Ecto neural progenitor cell (in vitro differentiated cells): ENCODE measurements around the gene LCN15.
"Not testable (repeated sequence)": the region's sequence is repeated elsewhere in the genome, so short reads cannot be mapped to it uniquely, and the experiment has no call there.

Experiments used
- DNase-seq: peaks from one replicate; pipeline ENCODE4 v3.0.0-alpha.2; 2018; ENCODE audit warnings: low spot score

Gene LCN15

DNA sequence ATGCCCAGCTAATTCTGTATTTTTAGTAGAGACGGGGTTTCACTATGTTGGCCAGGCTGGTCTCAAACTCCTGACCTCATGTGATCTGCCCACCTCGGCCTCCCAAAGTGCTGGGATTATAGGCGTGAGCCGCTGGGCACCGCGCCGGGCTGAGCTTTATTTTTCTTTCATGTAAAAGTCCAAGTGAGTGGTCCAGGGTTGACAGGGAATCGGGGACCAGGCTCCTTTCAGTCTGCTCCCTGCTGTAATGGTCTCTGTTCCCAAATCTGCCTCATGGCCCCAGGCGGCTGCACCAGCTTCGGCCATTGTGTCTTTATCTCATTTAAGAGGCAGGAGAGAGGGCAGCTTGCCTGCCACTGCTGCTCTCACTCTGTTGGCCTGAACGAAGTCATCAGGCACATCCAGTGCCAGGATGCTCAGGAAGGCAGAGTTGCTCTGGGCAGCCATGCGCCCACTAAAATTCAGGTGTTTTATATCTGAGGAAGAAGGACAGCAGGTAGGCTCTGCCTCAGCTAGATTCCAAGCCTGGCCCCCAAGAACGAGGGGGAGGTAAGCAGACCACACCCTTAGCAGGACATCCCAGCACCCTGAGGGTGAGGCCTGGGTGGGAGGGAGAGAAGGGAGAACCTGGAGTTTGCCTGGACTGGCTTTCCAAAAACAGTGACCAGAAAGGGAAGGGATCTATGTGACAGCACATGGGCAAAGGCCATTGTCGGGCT lies 30.1 kb upstream of the LCN15 start:
- DNase-seq, result no peak

DNA sequence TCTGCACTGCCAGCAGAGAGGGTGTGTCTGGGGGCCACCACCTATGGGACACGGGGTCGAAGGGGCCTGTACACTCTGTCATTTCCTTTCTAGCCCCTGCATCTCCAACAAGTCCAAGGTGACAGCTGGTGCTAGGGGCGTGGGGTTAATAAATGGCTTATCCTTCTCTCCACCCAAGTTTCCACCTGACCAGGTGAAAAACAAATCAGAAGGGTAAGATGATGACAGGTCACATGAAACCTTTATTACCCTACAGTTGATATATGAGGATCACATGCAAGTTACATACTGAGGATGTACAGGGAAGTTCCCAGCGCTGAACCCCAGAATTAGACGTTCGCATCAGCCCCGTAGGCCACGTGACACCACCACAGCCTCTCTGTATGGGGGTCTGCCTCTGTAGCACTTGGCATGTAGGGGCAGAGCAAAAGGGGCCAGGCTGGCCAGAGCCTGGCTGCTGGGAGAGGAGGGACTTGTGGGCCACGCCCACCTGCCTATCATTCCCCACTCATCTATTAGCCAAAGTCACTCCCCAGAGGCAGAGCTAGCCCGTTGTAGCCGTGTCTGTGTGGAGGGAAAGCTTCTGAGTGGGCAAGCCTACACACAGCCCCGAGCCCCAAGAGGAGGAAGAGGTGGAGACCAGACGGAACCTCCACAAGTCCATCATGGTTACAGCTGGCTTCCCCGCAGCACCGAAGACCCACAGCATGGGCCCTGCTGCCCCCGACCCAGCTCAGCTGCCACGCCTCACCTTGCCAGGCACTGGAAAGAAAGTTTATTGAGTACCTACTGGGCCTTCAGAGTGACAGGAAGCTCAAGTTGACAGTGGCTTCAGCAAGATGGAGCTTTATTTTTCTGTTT lies 29.0 kb upstream of the LCN15 start:
- no peak for DNase-seq

DNA sequence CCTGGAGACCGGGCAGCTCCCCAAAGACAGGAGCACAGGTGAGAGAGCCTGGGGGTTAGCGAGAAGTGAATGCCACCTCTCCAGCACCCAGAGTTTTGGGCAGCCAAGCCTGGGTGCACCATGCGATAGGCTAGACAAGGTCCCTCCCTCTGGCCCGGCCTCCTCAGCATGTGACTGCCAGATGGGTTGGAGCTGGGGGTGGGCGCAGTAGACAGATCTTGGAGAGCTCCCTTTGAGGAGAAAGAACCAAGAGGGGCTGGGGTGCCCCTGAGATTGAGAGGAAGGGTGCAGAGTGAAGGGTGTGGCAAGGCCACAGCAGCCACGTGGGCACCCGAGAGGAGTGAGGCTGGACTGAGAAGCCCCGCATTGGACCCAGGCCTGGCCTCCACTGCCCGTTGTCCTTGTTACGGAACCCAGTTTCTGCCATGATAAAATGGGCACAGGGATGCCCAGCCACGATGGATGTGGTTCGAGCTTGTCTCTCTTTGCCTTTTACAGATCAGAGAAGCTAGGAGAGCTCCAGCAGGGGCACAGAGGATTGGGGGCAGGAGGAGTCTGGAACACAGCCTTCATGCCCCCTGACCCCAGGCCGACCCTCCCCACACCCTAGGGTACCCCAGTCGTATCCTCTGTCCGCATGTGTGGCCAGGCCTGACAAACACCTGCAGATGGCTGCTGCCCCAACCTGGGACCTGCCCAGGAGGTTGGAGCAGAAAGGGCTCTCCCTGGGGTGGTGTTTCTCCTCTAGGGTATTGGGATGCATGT lies 28.2 kb upstream of the LCN15 start:
- no peak for DNase-seq

DNA sequence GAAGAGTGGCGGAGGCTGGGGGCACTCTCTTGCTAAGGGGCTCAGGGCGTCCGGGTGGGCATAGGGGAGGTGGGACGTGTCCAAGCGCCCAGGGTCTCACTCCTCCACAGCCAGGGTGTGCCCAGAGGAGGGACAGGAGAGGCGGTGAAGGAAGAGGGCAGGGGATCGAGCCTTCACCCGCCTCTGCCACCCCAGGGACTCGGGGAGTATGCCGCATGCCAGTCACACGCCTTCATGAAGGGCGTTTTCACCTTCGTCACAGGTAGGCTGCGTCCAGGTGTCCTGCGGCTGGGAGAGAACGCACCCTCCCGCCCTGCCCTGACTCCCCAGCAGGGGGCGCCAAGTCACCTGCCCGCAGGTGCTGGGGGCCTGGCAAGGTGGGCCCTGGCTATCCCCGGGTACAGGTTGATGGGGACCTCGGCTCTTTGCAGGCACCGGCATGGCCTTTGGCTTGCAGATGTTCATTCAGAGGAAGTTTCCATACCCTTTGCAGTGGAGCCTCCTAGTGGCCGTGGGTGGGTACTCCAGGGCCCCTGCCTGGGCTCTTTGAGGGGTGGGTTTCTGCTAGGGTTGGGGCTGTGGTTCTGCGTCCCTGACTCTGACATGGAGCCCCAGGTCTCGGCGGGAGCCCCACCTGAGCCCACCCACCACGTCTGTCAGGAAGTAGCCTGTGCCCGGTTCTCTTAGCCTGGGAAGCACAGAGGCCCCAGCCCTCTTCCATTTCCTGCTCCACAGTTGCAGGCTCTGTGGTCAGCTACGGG lies 27.4 kb upstream of the LCN15 start:
- DNase-seq, result peak; percentile 82

DNA sequence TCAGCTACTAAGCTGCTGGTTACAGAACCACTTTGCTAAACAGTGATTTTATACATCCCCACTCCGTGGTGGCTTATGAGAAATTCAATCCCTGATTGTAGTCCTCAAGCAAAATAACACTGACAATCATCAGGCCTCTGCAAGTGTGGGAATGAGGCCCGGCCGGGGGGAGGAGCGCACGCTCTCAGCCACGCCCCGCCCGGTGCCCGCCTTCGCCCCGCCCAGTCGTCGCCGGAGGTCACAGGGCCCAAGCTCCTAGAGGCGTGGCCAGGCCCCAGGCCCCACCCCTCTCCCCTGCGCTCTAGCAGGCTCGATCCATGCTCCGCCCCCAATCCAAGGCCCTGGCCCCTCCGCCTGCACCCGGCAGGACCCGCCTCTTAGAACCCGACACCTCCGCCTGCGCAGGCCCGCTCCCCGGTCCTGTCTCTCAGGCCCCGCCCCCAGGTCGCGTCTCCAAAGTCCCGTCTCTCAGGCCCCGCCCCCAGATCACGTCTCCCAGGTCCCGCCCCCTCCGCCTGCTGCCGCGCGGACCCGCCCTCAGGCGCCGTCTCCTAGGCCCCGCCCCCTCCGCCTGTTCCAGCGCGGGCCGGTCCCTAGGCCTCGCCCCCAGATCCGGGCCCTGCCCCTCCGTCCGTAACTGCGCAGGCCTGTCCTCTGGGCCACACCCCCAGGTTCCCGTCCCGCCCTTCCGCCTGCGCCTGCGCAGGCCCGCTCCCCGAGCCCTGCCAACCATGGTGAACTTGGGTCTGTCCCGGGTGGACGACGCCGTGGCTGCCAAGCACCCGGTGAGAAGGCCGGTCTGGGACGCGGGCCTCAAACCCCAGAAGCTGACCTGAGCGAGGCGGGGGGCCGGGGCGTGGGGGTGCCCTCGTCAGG lies 26.6 kb upstream of the LCN15 start, which contains the start of gene TMEM141:
Gene TMEM141 (plus strand): TSS at position 705 of the 876 bp plus-strand sequence. CDS start 27 bp downstream, at position 732.
- DNase-seq, result peak; percentile 100

DNA sequence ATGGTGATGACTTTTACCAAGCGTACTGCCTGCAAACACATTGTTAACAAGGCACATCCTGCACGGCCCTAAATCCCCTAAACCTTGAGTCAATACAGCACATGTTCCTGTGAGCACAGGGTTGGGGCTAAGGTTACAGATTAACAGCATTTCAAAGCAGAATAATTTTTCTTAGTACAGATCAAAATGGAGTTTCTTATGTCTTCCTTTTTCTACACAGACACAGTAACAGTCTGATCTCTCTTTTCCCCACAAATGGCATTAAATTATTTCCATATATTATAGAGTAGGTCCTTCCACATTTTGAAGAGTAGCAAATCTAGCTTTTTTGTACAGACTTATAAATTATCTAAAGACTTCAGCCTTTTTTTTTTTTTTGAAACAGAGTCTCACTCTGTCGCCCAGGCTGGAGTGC lies 25.2 kb upstream of the LCN15 start:
- no peak for DNase-seq

DNA sequence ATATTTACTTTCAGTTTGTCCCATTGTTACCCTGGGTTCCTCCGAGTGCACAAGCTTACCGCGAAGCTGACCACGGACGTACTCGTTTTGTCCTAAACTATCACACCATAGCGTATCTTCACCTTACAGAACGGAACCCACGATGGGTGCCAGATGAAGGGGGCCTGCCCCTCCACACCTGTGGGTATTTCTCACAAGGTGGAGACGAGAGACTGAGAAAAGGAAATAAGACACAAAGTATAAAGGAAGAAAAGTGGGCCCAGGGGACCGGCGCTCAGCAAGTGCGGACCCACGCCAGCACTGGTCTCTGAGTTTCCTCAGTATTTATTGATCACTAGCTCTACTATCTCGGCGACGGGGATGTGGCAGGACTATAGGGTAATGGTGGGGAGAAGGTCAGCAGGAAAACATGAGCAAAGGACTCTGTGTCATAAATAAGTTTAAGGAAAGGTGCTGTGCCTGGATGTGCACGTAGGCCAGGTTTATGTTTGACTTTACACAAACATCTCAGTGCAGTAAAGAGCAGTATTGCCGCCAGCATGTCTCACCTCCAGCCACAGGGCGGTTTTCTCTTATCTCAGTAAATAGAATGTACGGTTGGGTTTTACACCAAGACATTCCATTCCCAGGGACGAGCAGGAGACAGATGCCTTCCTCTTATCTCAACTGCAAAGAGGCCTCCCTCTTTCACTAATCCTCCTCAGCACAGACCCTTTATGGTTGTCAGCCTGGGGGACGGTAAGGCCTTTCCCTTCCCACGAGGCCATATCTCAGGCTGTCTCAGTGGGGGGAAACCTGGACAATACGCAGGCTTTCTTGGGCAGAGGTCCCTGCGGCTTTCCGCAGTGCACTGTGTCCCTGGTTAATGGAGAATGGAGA lies 24.6 kb upstream of the LCN15 start:
- DNase-seq, result not testable (repeated sequence)

DNA sequence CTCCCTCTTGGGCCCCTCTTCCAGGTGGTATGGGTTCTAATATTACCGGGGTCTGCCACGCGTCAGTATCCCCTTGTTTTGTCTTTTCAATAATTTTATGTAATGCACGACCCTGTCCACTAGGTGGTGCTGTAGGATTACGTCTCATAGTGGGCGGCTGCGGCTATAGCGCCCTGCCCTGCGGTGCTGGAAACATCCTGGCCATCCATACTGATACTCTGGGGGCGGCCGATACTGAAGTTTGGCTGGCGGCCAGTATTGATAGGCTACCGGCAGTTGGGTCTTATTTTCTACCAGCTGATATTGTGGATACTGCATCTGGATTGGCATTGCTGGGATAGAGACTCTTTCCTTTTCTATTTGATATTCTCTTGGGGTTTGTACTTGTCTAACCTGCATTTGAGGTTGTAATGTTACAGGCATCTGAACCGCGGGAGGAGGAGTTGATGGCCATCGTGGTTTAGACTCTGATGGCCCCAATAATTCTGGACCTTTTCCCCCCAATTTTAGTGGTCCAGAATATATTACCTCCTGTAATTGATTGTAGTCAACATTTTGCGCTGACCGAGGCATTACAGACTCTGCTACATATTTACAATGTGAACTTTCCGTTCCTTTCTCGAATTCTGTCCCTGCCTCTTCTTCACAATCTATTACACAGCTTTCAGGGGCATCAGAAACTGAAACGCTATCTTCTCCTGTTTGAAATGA lies 23.5 kb upstream of the LCN15 start:
- peak; percentile 84 for DNase-seq

DNA sequence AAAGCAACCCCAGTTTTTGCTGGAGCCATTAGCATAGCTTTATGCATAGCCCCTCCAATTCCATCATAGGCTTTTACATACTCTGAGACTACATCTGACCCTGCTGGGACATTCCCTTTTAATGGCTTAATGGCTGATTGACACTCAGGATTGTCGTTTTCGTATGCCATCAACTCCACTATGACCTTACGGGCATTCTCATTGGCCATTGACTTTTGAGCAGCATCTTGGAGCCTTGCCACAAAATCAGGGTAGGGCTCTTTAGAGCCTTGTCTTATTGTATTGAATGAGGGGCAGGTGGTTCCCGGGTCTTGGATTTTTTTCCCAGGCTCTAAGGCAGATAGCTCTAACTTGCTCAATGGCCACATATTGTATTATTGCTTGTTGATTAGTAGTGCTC lies 22.7 kb upstream of the LCN15 start:
- DNase-seq, result not testable (repeated sequence)

DNA sequence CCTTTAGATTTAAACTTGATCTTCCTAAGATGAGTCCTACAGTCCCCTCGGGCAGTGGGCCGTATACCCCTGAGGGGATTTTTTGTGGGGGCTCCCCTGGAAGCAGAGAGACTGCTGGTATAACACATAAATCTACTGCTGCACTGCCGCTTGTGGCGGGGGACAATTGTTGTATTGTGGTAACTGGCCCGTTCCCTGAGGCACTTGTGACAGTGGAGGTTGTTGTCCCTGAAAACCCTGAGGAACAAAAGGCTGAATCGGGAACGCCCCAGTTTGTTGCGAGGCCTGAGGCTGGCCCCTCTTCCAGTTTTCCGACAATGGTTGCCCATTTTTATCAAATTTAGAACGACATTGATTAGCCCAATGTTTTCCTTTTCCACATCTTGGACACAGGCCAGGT lies 22.1 kb upstream of the LCN15 start:
- DNase-seq, result no peak

DNA sequence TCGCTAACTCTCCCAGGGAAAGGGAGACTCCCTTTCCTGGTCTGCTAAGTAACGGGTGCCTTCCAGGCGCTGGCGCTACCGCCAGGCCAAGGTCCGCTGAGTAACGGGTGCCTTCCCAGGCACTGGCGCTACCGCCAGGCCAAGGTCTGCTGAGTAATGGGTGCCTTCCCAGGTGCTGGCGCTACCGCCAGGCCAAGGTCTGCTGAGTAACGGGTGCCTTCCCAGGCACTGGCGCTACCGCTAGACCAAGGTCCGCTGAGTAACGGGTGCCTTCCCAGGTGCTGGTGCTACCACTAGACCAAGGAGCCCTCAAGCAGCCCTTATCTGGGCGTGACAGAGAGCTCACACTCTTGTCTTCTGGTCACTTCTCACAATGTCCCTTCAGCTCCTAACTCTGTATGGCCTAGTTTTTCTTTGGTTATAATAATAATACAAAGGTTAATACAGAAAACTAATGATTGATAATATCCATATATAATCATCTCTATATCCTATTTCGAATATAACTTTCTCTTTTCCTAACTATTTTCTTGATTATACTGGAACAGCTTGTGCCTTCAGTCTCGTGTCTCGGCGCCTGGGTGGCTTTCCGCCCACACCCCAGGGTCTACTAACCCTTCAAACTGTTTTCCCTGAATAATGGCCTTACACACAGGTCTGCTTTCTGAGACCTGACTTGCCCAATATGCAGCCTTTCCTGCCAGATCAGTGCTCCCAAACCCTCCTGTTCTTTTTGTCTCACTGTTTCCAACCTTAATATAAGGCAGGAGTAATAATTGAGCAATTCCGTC lies 21.4 kb upstream of the LCN15 start:
- not testable (repeated sequence) for DNase-seq

DNA sequence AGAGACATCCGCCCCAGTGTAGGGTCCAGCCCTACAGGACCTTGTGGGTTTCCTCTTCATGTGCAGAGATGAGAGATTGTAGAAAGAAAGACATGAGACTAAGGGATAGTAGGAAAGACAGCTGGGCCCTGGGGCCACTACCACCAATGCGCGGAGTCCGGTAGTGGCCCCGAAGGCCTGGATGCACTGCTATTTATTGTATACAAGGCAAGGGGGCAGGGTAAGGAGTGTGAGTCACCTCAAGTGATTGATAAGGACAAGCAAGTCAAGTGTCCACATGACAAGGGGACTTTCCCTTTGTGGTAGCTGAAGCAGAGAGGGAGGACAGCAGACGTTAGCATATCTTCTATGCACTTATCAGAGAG lies 20.7 kb upstream of the LCN15 start:
- DNase-seq, result no peak

DNA sequence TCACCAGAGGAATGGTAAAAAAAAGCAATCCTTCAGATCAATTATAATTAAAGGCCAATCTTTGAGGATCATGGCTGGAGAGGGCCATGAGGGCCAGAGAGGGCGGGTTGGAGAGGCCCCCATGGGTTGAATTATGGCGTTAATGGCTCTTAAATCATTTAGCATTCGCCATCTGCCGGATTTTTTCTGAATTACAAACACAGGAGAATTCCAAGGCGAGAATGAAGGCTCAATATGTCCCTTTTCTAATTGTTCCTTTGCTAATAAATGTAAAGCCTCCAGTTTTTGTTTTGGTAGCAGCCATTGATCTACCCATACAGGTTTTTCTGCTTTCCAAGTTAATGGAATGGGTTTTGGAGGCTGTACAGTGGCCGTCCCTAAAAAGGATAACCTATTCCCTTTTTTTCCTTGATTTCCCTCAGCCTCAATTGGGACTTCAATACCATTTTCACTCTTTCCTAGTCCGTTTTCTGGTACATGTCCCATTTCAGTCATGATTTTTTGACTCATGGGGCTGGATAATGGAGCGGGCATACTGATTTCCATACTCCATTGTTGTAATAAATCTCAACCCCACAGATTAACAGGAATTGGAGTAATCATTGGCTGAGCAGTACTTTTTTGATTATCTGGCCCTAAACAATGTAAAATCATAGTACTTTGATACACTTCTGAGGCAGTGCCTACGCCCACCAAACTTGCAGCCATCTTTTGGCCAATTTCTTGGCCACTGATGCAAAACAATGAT lies 20.1 kb upstream of the LCN15 start:
- DNase-seq, result no peak

DNA sequence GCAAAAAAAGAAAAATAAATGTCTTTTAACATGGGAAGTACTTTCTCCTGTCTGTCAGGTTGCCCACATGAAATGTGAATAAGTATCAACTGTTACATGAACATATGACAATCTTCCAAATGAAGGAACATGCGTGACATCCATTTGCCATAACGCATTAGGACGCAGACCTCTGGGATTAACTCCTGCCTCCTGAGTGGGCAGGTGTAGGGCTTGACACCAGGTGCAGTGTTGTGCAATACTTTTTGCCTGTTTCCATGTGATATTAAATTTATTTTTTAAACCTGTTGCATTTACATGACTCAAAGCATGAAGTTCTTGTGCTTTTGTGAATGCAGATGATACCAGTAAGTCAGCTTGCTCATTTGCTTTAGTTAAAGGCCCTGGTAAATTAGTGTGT lies 18.1 kb upstream of the LCN15 start:
- DNase-seq, result no peak

DNA sequence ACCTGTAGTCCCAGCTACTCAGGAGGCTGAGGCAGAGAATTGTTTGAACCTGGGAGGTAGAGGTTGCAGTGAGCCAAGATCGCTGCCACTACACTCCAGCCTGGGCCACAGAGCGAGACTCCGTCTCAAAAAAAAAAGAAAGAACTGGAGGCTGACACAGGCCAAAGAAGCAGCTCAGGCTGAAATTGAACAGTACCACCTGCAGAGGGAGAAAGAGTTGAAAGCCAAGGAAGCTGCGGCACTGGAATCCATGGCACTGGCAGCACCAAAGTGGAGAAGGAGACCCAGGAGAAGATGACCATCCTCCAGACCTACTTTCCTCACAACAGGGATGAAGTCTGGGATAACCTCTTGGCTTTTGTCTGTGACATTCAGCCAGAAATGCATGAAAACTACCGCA lies 15.5 kb upstream of the LCN15 start:
- DNase-seq, result no peak

DNA sequence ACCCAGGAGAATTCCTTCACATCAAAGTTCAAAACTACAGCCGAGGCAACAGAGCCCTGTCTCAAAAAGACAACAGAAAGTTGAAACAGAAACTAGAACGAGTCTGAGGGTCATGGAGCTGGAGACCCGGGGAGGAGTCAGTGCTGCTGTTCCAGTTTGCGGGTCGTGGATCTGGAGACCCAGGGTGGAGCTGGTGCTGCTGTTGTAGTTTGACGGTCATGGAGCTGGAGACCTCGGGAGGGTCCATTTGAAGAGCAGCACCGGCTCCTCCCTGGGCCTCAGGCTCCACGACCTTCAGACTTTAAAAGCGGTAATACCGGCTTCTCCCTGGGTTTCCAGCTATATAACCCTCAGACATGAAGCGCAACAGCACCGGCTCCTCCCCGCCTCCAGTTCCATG lies 13.0 kb upstream of the LCN15 start:
- no peak for DNase-seq

DNA sequence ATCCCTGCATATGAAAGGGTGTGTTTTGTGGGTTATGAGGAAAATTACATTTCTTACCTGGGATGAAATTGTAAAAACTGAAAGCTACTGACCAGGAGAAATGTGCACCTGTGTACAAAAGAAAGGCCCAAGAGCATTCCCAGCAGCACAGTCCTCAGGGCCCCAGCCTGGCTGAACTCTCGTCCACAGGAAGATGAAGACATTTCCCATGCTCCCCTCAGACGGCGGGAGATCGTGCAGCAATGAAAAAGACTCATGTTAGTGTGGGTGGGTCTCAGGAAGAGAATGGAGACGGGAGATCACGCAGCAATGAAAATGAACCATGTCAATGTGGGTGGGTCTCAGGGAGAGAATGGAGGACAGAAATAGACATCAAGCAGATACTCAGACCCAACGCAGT lies 12.6 kb upstream of the LCN15 start:
- no peak for DNase-seq

DNA sequence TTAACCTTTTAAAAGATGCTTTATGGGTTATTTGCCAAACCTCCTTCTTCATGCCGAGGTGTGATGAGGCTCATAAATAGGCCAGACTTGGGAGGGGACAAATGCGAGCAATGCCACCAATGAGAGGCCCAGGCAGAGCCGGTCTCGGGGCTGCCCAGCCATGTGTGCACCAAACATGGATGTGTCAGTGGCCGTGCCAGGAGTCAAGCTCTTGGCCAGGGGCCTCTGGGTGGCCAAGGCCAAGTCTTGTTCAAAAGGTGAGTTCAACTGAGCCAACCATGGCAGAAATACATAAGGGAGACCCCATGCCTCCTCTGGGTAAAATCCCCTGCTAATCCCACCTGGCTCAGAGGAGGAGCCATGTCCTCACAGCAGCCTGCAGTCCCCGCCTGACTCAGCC lies 10.9 kb upstream of the LCN15 start:
- no peak for DNase-seq
